Measurements from ENCODE around the gene FOXF2.
"Not testable (repeated sequence)": the region's sequence is repeated elsewhere in the genome, so short reads cannot be mapped to it uniquely, and the experiment has no call there.

Gene FOXF2

DNA sequence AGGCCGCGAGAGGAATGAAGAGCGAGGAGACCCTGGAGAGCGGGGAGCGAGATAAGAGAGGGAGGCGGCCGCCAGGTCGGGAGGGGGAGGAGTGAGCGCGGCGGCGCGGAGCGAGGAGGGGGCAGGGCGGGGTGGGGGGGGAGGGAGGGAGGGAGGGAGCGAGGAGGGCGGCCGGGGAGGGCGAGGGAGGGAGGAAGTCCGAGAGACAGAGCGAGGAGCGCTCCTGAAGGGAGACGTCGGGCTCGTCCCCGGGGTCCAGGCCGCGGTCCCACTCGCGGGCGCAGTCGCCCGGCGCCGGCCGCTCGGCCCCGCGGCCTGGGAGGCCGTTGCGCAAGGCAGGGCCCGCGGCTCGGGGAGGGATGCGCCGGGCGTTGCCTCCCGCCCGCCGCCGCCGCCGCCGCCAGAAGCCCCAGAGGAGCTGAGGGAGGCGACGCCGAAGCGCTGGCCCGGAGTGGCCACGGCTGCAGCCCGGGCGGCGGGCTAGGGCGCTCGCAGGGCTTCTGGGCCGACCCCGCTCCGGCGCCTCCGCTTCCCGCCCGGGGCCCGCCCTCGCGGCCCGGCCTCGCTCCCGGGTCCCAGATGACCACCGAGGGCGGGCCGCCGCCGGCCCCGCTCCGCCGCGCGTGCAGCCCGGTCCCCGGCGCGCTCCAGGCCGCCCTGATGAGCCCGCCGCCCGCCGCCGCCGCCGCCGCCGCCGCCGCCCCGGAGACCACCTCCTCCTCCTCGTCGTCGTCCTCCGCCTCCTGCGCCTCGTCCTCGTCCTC, at the start of gene FOXF2:
Gene FOXF2, plus strand, starts transcription at position 208 of the 764 bp plus-strand sequence. Its CDS starts 372 bp downstream, at position 580.
- no peak for DNase-seq

DNA sequence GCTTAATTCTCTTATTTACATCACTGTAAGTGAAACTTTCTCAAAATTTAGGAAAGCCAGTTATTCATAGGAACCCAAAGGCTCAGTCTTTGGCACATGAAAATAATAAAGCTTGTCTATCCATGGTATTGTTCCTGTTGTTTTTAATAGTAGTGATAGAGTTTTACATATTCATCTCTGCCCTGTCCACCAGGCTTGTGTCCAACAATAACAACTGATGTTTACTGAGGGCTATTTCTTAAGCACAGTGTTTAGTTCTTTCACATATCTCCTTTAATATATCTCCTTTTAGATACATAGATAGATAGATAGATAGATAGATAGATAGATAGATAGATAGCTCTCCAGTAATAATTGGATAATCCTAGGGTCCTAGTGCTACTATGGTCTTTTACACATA, 43.3 kb upstream of the FOXF2 start:
- DNase-seq: no peak

DNA sequence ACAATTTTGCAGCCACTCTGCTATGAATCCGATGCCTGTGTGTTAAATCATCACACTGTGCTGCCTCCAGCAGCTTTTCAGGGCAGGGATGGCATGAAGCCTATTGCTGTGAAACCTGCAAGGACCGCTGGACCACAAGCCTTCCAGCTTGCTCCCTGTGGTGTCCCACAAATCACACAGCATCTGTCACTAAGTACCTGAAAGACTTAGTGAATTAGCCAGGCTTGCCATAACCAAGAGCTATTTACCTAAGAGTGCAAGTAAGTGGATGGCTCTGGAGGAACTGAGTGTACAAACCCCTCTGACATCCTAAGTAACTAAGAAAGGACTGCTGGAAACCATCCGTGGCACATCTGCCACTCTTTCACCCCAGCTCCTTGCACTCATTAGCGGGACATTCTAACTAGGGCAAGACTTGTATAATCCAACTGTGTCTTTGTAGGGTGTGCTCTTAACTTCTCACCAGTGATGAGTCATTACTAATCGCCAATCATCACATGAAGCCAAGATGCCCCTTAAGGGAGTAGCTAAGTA, 42.8 kb upstream of the FOXF2 start:
- DNase-seq: no peak

DNA sequence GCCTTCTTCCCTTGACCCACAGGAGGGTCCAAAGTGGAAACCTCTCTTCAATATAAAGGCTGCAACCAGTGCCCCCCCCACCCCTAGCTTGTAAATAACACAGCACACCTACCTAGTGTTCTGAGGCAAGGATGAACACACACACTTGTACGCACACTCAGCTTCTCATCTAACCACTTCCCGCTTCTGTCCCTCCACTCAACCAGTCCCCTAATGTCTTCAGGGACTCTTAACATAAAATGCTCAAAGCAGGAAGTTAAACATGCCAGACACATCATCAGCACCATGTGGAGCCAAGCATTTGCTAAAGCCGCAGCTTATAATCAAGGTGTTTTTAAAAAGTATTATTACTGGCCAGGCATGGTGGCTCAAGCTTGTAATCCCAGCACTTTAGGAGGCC, 42.2 kb upstream of the FOXF2 start:
- DNase-seq: no peak

GRCh38 chr6:1348675-1349074, 40.7 kb upstream of the FOXF2 start:
- peak; percentile 26 for DNase-seq

GRCh38 chr6:1349655-1350054, 39.7 kb upstream of the FOXF2 start:
- DNase-seq: no peak

DNA sequence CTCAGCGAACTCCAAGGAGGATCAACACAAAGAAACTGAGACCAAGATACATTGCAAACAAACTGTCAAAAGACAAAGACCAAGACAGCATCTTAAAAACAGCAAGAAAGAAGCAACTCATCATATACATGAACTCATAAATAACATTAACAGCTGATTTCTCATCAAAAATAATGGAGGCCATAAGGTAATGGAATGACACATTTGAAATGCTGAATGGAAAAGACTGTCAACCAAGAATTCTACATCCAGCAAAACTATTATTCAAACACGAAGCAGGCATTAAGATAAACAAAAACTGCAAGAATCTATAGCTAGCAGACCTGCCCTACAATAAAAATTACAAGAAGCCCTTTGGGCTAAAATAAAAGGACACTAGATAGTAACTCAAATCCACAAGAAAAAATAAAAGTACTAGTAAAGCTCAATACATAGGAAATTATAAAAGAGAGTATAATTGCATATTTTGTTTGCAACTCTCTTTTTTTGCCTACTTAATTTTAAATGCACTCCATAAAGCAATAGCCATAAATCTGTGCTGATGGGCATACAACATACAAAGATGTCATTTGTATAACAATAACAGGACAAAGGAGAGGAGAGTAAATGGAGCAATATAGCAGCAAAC, 37.9 kb upstream of the FOXF2 start:
- no peak for DNase-seq

GRCh38 chr6:1355068-1355467, 34.3 kb upstream of the FOXF2 start:
- not testable (repeated sequence) for DNase-seq

DNA sequence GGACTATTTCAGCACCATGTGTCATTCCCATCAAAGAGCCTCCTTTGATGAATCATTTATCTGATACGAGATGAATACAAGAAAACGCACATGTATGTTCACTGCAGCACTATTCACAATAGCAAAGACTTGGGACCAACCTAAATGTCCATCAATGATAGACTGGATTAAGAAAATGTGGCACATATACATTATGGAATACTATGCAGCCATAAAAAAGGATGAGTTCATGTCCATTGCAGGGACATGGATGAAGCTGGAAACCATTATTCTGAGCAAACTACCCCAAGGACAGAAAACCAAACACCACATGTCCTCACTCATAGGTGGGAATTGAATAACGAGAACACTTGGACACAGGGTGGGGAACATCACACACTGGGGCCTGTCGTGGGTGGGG, 27.7 kb upstream of the FOXF2 start:
- DNase-seq: not testable (repeated sequence)

GRCh38 chr6:1362643-1363042, 26.7 kb upstream of the FOXF2 start:
- DNase-seq: no peak

DNA sequence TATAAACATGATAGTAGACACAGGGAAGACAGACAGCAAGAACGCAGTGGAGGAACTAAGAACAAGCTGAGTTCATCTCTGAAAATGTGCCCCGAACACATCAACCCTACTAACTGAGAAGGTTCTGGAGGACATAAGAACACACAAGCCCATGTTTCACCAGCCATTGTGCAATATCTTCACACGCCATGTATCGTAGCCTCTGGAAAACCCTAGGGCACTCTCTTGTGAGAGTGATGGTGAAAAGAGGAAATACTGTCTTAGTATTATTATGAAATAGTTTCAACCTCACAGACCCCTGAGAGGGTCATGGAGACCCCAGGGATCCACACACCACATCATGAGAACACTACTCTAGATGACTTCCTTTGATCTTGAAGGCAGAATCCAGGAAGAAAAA, 26.1 kb upstream of the FOXF2 start:
- no peak for DNase-seq

- DNase-seq: peak; percentile 13
Measured at GRCh38 chr6:1363729-1364572, 25.4 kb upstream of the FOXF2 start.

DNA sequence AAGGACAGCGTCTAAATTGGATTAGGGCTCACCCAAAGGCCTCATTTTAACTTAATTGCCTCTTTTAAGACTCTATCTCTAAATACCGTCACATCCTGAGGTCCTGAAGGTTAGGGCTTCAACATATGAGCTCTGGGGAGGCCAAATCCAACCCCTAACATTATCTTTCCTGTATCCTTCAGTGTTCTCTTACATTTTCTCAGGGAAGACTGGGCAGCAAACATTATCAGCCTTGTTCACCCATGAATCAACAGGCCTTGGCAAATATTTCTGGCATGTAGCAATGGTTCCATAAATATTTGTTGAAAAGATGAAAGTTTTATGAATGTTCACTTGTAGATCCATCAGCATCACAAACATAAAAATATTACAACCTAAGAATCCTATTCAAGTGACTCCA, 24.6 kb upstream of the FOXF2 start:
- no peak for DNase-seq

GRCh38 chr6:1365686-1366085, 23.7 kb upstream of the FOXF2 start:
- DNase-seq: no peak

DNA sequence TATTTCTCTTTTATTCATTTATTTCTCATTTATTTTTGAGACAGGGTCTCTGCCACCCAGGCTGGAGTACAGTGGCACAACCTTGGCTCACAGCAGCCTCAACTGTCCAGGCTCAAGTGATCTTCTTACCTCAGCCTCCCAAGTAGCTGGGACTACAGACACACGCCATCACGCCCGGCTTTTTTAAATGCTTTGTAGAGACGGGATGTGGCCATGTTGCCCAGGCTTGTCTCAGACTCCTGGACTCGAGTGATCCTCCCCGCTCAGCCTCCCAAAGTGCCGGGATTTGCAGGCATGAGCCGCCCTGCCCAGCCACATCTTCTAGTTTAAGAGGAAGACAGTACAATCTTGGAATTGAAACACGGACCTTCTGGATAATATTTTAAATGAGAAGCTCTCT, 21.6 kb upstream of the FOXF2 start:
- DNase-seq: no peak

DNA sequence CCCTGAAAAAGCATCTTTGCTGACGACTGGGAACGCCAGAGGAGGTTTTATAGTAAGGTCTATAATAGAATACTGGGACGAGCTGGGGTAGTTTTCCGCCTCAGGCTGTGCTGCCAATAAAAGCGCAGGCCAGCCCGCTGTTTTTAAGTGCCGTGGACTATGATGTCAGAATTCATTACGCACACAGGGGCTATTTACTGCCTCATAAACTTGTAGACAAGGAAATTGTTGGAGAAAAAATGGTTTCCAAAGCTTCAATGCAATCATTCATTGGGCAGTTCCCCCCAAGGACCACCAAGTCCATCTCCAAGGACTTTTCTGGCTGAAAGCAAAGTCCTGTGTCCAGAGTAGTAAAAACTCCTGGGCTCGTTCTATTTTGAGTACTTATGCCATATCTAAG, 20.4 kb upstream of the FOXF2 start:
- no peak for DNase-seq

- DNase-seq: not testable (repeated sequence)
Measured at GRCh38 chr6:1369695-1370094, 19.7 kb upstream of the FOXF2 start.

- DNase-seq: no peak
Measured at GRCh38 chr6:1371933-1372332, 17.4 kb upstream of the FOXF2 start.

- DNase-seq: no peak
Measured at GRCh38 chr6:1372690-1373089, 16.7 kb upstream of the FOXF2 start.

- no peak for DNase-seq
Measured at GRCh38 chr6:1376653-1377052, 12.7 kb upstream of the FOXF2 start.

GRCh38 chr6:1377526-1377925, 11.8 kb upstream of the FOXF2 start:
- DNase-seq: no peak

DNA sequence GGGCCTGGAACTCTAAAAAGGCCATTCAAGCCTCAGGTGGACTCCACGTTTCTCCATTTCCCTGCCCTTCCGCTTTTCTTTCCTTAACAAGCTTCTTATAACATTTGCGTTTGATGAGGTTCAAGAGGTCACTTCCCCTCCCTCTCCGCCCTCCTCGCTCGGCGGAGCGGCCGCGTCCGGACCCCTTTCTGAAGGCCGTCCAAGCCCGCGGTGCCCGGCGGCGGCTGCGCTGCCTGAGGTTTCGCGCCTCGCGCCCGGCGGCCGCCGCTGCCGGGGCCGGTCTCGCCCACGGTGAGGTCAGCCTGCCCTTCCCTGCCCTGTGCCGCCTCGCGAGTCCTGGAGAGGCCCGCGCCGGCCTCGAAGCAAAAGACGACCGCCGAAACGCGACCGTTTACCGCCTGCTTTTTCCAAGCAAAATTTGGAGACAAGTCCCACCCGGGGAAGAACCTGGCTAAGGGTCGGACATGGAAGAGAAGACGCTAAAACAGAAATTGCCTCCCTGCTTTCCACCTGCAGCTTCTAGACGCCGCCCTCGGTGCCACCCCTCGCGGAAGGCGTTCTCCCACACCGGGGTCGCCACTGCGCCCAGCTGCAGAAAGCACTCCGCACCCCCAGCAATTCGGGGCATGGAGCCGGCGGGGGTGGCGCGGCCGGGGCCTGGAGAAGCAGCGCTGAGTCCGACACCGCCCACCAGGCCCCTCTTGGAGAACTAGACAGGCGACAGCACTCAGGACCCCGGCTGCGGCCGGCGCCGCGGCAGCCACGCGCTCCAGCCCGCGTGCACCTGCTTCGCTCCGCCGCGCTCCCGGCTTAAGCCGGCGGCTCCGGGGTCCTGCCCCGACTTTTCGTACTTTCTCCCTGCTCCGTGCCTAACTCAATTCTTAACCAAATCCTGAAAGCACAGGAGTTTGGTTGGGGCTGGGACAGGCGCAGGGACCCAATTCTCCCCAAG, 11.0 kb upstream of the FOXF2 start:
- no peak for DNase-seq

All from DMS53 (cell line).